OCI-LY1 (cell line): ENCODE results near the gene GPT2.

ENCODE experiments used
- EZH2 ChIP-seq: fragments of 200-600 bp; sonication (generic), shearing (Covaris generic); IDR thresholded peaks from 2 replicates; pipeline ENCODE4 v1.8.0; 2017; ENCODE audit warnings: borderline replicate concordance, mixed run types, mild to moderate bottlenecking, antibody characterized with exemption, low read length, moderate library complexity, mixed read lengths
- TF ChIP-seq, protein P1 (sequence below): fragments of 200-600 bp; sonication (generic), shearing (Covaris generic); IDR thresholded peaks from 2 replicates; pipeline ENCODE4 v1.5.1; 2017; ENCODE audit warnings: mild to moderate bottlenecking, antibody characterized with exemption, low read length, moderate library complexity, mixed read lengths

DNA sequence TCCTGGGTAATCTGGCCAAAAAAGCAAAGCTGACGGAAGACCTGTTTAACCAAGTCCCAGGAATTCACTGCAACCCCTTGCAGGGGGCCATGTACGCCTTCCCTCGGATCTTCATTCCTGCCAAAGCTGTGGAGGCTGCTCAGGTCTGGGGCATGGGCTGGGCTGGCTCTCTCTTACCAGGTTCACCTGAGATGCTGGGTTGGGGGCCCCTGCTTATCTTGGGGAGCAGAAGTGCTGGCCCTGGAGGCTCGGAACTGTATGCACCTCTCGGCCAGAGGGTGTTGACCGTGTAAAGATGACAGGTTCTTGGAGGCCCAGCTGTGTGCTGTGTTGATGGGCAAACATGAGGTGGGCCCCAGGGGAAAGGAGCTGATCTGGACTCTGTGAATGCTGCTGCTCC, 40.2 kb downstream of the GPT2 start:
- TF ChIP-seq, protein P1, sequence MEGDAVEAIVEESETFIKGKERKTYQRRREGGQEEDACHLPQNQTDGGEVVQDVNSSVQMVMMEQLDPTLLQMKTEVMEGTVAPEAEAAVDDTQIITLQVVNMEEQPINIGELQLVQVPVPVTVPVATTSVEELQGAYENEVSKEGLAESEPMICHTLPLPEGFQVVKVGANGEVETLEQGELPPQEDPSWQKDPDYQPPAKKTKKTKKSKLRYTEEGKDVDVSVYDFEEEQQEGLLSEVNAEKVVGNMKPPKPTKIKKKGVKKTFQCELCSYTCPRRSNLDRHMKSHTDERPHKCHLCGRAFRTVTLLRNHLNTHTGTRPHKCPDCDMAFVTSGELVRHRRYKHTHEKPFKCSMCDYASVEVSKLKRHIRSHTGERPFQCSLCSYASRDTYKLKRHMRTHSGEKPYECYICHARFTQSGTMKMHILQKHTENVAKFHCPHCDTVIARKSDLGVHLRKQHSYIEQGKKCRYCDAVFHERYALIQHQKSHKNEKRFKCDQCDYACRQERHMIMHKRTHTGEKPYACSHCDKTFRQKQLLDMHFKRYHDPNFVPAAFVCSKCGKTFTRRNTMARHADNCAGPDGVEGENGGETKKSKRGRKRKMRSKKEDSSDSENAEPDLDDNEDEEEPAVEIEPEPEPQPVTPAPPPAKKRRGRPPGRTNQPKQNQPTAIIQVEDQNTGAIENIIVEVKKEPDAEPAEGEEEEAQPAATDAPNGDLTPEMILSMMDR = no peak
- no peak for TF ChIP-seq EZH2
